Measurements from ENCODE around the gene OR5H1.
"Not testable (repeated sequence)": the region's sequence is repeated elsewhere in the genome, so short reads cannot be mapped to it uniquely, and the experiment has no call there.

DNA sequence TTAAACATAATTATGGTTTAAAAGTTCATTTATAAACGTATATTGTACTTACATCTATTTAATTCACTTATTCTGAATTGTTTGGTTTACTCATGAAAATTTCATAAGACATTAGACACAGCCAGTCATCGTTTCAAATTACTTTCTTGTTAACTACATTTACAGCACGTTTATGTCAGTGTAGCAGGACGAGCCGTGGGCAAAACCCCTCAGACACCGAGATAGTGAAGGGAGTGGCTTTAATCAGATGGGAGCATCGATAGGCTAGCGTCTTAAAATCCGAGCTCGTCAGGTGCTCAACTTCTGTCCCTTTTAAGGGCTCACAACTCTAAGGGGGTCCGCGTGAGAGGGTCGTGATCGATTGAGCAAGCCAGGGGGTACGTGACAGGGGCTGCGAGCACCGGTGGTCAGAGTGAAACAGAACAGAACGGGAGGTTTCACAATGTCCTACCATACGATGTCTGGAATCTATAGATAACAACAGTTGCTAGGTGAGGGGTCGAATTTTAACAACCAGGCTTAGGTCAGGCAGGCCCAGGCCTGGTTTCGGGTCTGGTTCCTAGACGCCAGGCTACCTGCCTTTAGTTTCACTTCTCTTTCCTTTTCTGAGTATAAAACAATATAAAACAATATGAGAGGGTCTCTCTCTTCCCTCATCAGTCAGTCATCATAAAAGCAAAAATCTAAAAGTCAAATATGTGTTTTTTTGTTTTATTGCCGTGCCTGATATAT is 7.5 kb downstream of the OR5H1 start:
- not testable (repeated sequence) for TF ChIP-seq EZH2 (IDR thresholded peaks at IDR 0.05); POLR2AphosphoS5 (IDR thresholded peaks at IDR 0.05; ENCODE audit: borderline replicate concordance, low read depth, low read length)

Measured in SK-N-MC (cell line).